PC-9 (cell line): ENCODE measurements around the gene MYO1H. TPM values are rescaled to one million over a fixed set of nuclear protein-coding genes. Genes with fewer than 3 reads are reported as not detected.

Experiments
- BruUV-seq: library from RNA; stranded (reverse); fragments of 400-500 nt; replicated peaks from 2 replicates; lab custom pipeline; 2021; lab: Mats Ljungman, UMichigan
- CTCF ChIA-PET: fragments of 300-600 bp; sonication (Branson Sonifier 250); formaldehyde crosslinking; loops from one replicate; lab custom pipeline; 2022; ENCODE audit warnings: antibody characterized with exemption; lab: Charles Lee
- POLR2A ChIA-PET: fragments of 300-600 bp; sonication (Branson Sonifier 250); formaldehyde crosslinking; loops from one replicate; lab custom pipeline; 2022; ENCODE audit warnings: antibody characterized with exemption; ENCODE audit not compliant: unreplicated experiment; lab: Charles Lee
- DNase-seq, 2 experiments: peaks; one replicate each; pipeline versions ENCODE4 v3.0.0 to v3.0.0-alpha.2; 2015 to 2022; ENCODE audit warnings: mixed read lengths in 1 of 2
- H2AFZ ChIP-seq: fragments of 200-600 bp; sonication (generic); 2 replicates; pipeline ENCODE4 v1.8.1; 2017; ENCODE audit warnings: antibody characterized with exemption
- H3F3A ChIP-seq: fragments of 200-600 bp; sonication (generic); 2 replicates; pipeline ENCODE4 v1.8.1; 2017; ENCODE audit warnings: antibody characterized with exemption, mild to moderate bottlenecking, low read depth; ENCODE audit not compliant: insufficient read depth
- H3K27ac ChIP-seq: fragments of 200-600 bp; sonication (generic); 2 replicates; pipeline ENCODE4 v1.6.1; 2016; ENCODE audit warnings: mixed run types
- H3K27me3 ChIP-seq: fragments of 200-600 bp; sonication (generic); 2 replicates; pipeline ENCODE4 v1.6.1; 2016; ENCODE audit warnings: low read depth, mixed run types; ENCODE audit not compliant: insufficient read depth
- H3K36me3 ChIP-seq: fragments of 200-600 bp; sonication (generic); 2 replicates; pipeline ENCODE4 v1.6.1; 2016; ENCODE audit warnings: low read depth, mixed run types
- H3K4me1 ChIP-seq: fragments of 200-600 bp; sonication (generic); replicated peaks from 2 replicates; pipeline ENCODE4 v1.6.1; 2016; ENCODE audit warnings: mixed run types; ENCODE audit not compliant: insufficient read depth
- H3K4me2 ChIP-seq: fragments of 200-600 bp; sonication (generic); 2 replicates; pipeline ENCODE4 v1.6.1; 2017; ENCODE audit warnings: mixed run types
- H3K4me3 ChIP-seq: fragments of 200-600 bp; sonication (generic); 2 replicates; pipeline ENCODE4 v1.6.1; 2016; ENCODE audit warnings: mixed run types
- H3K79me2 ChIP-seq: fragments of 200-600 bp; sonication (generic); 2 replicates; pipeline ENCODE4 v1.6.1; 2017; ENCODE audit warnings: low read depth, mixed run types
- H3K9me2 ChIP-seq: fragments of 200-600 bp; sonication (generic); 2 replicates; pipeline ENCODE4 v1.8.1; 2017; ENCODE audit warnings: mild to moderate bottlenecking; ENCODE audit not compliant: insufficient read depth
- H3K9me3 ChIP-seq: fragments of 200-600 bp; sonication (generic); 2 replicates; pipeline ENCODE4 v1.8.1; 2016; ENCODE audit warnings: low read depth; ENCODE audit not compliant: insufficient read depth
- H4K20me1 ChIP-seq: fragments of 200-600 bp; sonication (generic); 2 replicates; pipeline ENCODE4 v1.8.1; 2017; ENCODE audit not compliant: insufficient read depth
- EZH2 ChIP-seq: fragments of 200-600 bp; sonication (generic); IDR thresholded peaks from 2 replicates; pipeline ENCODE4 v1.8.0; 2017; ENCODE audit warnings: antibody characterized with exemption, low read depth
- intact Hi-C: fragments of 100-400 bp; cut with micrococcal nuclease; formaldehyde crosslinking; loops from one replicate; pipeline ENCODE4 v1.10.0; 2022; ENCODE audit not compliant: unreplicated experiment
- total RNA-seq: library from RNA; stranded (reverse); gene quantifications from 2 replicates; pipeline ENCODE4 v1.2.3, GENCODE V29; 2021
- TF ChIP-seq, protein P1 (sequence below): fragments of 200-600 bp; sonication (generic); conservative IDR thresholded peaks from 2 replicates; pipeline ENCODE4 v1.6.1; 2017; ENCODE audit warnings: mixed run types, antibody characterized with exemption, mild to moderate bottlenecking, moderate library complexity

The MYO1H gene
- total RNA-seq, 1 experiment from 2014 or later, result not detected

- POLR2A ChIA-PET, result no interaction called here
- intact Hi-C loops, result no loop called here
- Histone ChIP-seq H3K4me3 (no peak overlapping the region), H2AFZ (no peak overlapping the region), H3K36me3 (peaks cover 15% of the 10 kb centered on the region), H3K4me2 (no peak overlapping the region), H3K9me2 (no peaks in the 10 kb centered on the region), H3K27me3 (no peaks in the 10 kb centered on the region), H3F3A (no peaks in the 10 kb centered on the region), H3K27ac (no peak overlapping the region), H3K9me3 (no peaks in the 10 kb centered on the region), H3K79me2 (no peaks in the 10 kb centered on the region), H3K4me1 (no peaks in the 10 kb centered on the region), H4K20me1 (no peaks in the 10 kb centered on the region)
- BruUV-seq, result no TSS peak
- CTCF ChIA-PET, result no interaction called here
- DNase-seq, result no peak
- no peak for TF ChIP-seq EZH2
- TF ChIP-seq, protein P1, sequence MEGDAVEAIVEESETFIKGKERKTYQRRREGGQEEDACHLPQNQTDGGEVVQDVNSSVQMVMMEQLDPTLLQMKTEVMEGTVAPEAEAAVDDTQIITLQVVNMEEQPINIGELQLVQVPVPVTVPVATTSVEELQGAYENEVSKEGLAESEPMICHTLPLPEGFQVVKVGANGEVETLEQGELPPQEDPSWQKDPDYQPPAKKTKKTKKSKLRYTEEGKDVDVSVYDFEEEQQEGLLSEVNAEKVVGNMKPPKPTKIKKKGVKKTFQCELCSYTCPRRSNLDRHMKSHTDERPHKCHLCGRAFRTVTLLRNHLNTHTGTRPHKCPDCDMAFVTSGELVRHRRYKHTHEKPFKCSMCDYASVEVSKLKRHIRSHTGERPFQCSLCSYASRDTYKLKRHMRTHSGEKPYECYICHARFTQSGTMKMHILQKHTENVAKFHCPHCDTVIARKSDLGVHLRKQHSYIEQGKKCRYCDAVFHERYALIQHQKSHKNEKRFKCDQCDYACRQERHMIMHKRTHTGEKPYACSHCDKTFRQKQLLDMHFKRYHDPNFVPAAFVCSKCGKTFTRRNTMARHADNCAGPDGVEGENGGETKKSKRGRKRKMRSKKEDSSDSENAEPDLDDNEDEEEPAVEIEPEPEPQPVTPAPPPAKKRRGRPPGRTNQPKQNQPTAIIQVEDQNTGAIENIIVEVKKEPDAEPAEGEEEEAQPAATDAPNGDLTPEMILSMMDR, result no peak
These were observed 139.7 kb downstream of the MYO1H start for GRCh38 chr12:109487181-109488050.

DNA sequence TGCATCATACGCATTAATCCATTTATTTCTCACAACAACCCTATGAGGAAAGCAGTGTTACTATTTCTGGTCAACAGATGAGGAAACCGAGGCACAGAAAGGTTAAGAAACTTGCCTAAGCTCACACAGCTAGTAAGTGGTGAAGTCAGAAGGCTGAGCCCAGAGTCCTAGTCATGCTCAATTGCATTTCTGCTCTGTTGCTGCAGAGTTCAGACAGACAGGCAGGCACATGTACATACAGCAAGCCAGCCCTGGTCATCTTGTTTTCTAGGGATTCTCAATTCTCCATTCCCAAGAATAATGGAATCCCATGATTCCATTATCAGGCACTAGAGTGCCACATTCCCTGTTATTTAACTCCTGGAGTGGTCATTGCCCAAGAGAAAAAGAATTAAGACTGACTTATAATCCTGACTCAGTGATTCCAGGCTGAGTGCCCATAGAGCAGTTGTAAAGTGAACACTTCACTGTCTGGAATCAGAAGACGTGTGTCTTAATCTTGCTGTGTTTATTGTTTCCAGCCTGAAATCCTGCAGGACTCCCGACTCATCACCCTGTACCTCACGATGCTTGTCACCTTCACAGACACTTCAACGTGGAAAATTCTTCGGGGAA is 140.5 kb downstream of the MYO1H start:
- CTCF ChIA-PET, result no interaction called here
- H3K36me3 ChIP-seq, result peaks cover 15% of the 10 kb centered on the region
- TF ChIP-seq EZH2, result no peak
- TF ChIP-seq, protein P1, result no peak

GRCh38 chr12:109489016-109489954 is 141.6 kb downstream of the MYO1H start:
- Histone ChIP-seq H3K4me1 (no peaks in the 10 kb centered on the region), H3K9me2 (no peaks in the 10 kb centered on the region), H3K4me3 (no peak overlapping the region), H3K4me2 (no peak overlapping the region), H3K9me3 (no peaks in the 10 kb centered on the region), H3K79me2 (no peaks in the 10 kb centered on the region), H3K27me3 (no peaks in the 10 kb centered on the region), H3K27ac (no peak overlapping the region), H2AFZ (no peak overlapping the region), H4K20me1 (no peaks in the 10 kb centered on the region), H3F3A (no peaks in the 10 kb centered on the region), H3K36me3 (peaks cover 9% of the 10 kb centered on the region)
- no peak for TF ChIP-seq EZH2
- TF ChIP-seq, protein P1, result no peak
- ChIA-PET CTCF (no interaction called here), POLR2A (no interaction called here)
- no TSS peak for BruUV-seq
- intact Hi-C loops, result no loop called here
- DNase-seq, result no peak

More for the DNA sequence above, 140.5 kb downstream of the MYO1H start:
- Histone ChIP-seq H3K27ac (no peak overlapping the region), H3K4me1 (no peaks in the 10 kb centered on the region), H3K9me3 (no peaks in the 10 kb centered on the region), H4K20me1 (no peaks in the 10 kb centered on the region), H3K27me3 (no peaks in the 10 kb centered on the region), H3K79me2 (no peaks in the 10 kb centered on the region), H3K4me2 (no peak overlapping the region), H3K4me3 (no peak overlapping the region), H2AFZ (no peak overlapping the region), H3F3A (no peaks in the 10 kb centered on the region), H3K9me2 (no peaks in the 10 kb centered on the region)
- POLR2A ChIA-PET, result no interaction called here
- BruUV-seq, result no TSS peak
- DNase-seq, result no peak
- intact Hi-C loops, result no loop called here
